Umbilical cord (tissue), 2 donors: Measurements from ENCODE around the gene PSMB11. TPM values are rescaled to one million over a fixed set of nuclear protein-coding genes. Genes with fewer than 3 reads are reported as not detected.
"Not testable (repeated sequence)": the region's sequence is repeated elsewhere in the genome, so short reads cannot be mapped to it uniquely, and the experiment has no call there.

ENCODE experiments used
- DNase-seq: peaks from one replicate; pipeline ENCODE4 v3.0.0-alpha.2; 2015; ENCODE audit warnings: low spot score
- total RNA-seq: library from RNA; depleted of rRNA; stranded (reverse); fragments of >200 nt; gene quantifications from one replicate; pipeline ENCODE4 v1.2.3, GENCODE V29; 2014; ENCODE audit warnings: low replicate concordance; ENCODE audit not compliant: insufficient read depth

PSMB11 gene, protein sequence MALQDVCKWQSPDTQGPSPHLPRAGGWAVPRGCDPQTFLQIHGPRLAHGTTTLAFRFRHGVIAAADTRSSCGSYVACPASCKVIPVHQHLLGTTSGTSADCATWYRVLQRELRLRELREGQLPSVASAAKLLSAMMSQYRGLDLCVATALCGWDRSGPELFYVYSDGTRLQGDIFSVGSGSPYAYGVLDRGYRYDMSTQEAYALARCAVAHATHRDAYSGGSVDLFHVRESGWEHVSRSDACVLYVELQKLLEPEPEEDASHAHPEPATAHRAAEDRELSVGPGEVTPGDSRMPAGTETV
- 2.2 TPM for total RNA-seq

DNA sequence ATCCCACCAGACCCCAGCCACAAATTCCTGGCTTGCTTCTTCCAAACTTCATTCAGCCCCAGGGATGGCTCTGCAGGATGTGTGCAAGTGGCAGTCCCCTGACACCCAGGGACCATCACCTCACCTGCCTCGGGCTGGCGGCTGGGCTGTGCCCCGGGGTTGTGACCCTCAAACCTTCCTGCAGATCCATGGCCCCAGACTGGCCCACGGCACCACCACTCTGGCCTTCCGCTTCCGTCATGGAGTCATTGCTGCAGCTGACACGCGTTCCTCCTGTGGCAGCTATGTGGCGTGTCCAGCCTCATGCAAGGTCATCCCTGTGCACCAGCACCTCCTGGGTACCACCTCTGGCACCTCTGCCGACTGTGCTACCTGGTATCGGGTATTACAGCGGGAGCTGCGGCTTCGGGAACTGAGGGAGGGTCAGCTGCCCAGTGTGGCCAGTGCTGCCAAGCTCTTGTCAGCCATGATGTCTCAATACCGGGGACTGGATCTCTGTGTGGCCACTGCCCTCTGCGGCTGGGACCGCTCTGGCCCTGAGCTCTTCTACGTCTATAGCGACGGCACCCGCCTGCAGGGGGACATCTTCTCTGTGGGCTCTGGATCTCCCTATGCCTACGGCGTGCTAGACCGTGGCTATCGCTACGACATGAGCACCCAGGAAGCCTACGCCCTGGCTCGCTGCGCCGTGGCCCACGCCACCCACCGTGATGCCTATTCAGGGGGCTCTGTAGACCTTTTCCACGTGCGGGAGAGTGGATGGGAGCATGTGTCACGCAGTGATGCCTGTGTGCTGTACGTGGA, at the start of gene PSMB11:
PSMB11 (plus strand) TSS at position 51 of the 804 bp plus-strand sequence; CDS start at position 65, 14 bp downstream.
- DNase-seq = no peak

DNA sequence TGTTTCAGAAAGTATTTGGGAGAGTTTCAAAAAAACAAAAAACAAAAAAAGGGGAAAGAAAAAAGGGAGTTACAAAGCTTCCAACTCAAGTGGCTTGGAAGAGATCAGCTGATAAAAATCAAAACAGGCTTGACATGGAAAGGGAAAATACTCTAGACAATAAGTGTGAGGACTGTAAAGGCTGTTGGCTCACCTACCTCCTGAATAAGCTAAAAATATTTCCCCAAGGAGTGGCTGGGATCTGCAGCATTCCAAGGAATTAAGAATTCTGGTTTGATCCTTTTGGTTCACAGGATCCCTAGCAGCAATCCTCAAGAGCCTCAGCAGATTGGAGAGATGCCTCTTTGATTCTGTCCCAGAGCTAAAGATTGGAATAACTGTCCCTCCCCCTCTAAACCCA, 48.5 kb upstream of the PSMB11 start:
- no peak for DNase-seq

DNA sequence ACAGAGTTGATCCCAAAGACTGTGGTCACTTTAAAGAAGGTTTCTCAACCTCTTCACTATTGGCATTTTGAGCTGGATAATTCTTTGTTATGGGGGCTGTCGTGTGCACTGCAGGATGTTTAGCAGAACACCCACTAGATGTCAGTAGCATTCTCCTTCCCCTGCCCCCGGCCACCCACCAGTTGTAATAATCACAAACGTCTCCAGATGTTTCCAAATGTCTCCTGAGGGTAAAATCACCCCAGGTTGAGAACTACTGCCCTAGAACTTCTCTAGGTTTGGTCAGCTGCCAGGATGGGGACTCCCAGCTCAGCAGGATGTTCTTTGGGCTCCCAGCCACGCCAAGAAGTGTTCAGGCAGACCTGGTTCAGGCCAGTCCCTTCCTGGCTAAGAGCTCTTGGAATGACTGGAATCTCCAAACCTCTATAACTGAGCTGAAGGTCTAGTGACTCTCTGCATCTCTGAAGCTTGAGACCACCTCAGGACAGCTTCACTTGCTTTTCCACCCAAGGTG, 47.2 kb upstream of the PSMB11 start:
- DNase-seq = peak; percentile 47

- DNase-seq = no peak
These were observed 46.0 kb upstream of the PSMB11 start for GRCh38 chr14:22995889-22996625.

GRCh38 chr14:22996768-22997654, 45.0 kb upstream of the PSMB11 start:
- peak; percentile 26 for DNase-seq

DNA sequence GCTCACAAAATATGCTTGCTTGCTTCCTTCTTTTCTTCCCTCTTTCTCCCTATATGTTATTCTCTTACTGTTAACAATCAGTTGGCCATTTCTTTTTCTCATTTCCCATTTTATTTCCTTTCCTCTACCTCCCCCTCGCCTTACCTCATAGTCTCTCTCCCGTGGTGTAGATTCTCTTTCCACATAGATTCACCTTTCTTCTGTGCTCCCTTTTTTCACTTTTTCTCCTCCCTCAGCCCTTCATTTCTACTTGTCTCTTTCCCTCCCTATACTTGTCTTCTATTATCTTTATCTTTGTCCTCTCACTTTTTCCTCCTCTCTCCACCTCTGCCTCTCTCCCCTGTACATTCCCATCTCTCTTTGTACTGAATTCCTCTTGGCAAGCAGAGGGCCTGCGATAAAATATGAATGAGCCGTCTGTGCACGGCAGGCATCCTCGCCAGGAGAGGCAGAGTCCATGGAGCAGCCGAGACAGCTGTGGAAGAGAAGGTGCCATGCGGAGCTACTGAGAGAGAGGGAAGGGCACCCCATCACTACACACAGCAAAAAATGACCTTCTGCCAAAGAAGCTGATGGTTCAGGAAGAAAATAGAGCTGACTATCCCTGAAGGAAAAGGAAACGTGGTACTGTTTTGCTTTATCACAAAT, 44.2 kb upstream of the PSMB11 start:
- DNase-seq = no peak

DNA sequence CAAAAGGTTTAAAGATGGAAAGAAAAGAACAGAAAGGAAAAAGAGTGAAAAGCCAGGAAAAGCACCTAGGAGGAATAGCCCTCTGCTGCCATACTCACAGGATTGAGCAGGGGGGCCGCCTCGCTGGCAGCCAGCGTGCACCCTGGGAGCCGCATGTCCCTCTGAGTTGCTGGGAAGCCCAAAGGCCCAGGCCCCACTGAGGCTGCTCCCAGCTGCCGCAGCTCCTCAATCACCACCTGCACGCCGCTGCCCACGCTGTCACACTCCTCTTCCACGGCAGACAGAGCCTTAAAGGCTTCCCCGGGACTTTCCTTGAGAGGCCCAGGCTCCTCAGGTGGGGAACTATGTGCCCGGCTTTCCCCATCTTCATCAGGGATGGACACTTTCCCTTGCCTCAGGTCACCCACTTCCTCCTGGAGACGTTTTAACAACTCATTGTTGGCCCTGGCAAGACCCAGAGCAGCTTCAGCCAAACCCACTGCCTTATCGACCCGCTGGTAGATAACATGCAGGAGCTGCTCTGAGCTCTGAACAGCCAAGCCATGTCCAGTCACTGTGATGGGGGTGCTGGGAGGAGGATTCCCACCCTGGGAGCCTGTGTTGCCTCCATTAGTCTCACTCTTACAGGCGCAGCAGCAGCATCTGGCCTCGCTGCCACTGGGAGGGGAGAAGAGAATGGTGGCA, 43.5 kb upstream of the PSMB11 start:
- no peak for DNase-seq

GRCh38 chr14:23000860-23001259, 41.2 kb upstream of the PSMB11 start:
- DNase-seq = no peak

DNA sequence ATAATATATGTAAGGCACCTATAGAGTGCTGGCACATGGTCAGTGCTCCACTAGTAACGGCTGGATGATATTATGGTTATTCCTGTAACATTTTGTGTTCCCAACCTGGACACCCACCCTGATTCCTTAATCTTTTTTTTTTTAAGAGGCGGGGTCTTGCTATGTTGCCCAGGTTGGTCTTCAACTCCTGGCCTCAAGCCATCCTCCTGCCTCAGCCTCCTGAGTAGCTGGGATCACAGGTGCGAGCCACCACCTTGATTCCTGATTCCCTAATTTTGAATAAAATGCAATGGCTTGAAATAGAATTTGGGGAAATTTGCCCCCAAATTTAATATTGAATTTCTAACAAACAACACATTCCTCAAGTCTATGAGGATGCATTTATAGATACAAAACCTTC, 39.4 kb upstream of the PSMB11 start:
- no peak for DNase-seq

GRCh38 chr14:23004274-23004673, 37.7 kb upstream of the PSMB11 start:
- not testable (repeated sequence) for DNase-seq

- DNase-seq = no peak
These were observed 36.4 kb upstream of the PSMB11 start for GRCh38 chr14:23005451-23006187.

DNA sequence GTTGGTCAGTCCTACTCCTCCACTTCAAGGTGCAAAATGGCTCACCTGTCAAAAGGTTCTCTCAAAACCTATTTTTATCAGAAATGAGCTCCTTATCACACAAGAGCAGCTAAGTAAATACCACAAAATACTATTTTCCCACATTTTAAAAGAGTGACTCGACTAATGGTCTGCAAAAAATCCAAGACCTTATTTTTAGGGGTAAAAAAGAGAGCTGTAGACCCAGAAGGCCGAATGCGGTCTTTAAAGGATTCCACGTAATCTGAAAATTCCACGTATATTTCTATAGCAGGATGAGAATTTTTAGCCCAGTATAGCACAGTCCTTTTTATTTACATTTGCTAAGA, 35.9 kb upstream of the PSMB11 start:
- DNase-seq = no peak

DNA sequence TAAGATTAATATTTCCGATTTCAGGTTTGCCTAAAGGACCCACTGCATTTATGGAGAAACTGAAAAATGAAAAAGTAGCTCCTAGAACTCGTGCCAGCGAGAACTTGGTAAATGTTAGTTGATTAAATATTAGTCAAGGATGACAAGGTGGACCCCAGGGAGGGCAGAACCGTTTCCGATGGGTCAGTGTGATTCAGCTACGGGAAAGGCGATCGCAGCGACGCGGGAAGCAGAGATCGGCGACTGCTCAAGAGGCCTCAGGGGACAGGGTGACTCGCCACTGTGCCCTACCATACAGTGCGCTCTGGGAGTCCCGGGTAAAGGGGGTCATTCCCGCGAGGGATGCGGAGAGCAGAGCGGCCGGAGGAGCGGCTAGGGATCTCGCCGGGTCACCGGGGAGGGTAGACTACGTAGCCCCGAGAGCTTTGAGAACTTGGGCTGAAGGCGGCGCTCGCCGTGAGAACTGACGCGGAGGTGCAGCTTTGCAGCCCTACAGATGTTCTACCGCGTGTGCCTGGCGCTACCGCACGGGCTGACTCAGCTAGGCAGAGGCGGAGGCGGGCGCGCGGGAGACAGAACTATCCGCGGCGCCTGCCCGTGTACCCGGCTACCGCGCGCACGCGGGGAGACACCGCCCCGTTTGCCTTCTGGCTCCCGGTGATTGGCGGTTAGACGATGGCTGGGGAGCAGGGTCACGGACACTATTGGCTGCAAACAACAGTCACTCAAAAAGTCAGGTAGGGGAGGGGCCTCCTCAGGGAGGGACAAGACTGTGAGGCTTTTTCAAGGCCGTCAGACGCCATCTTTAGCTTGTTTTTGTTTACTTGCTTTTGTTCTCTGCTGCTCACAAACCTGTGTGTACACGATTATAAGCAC, 35.2 kb upstream of the PSMB11 start:
- DNase-seq = peak; percentile 99

- no peak for DNase-seq
These were observed 33.2 kb upstream of the PSMB11 start for GRCh38 chr14:23008831-23009230.

DNA sequence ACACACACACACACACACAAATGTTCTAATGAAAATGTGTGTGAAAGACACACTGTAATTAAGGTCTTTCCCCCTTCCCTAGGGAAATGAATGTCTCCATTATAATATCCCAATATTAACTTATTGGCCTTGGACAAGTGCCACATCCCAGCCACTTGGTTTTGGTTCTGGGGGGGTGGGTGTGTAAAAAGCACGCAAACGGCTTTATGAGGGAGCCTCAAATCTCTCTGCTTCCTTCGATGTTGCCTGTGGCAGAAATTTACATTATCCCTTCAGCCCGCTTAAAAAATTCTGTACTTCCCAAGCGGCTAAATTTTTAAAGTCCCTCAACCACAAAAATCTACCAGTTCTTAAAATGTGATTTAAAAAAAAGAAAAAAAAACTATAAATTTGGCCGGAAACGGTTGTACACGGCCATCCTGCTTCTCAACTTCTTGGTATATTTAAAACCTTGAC, 32.5 kb upstream of the PSMB11 start:
- no peak for DNase-seq

DNA sequence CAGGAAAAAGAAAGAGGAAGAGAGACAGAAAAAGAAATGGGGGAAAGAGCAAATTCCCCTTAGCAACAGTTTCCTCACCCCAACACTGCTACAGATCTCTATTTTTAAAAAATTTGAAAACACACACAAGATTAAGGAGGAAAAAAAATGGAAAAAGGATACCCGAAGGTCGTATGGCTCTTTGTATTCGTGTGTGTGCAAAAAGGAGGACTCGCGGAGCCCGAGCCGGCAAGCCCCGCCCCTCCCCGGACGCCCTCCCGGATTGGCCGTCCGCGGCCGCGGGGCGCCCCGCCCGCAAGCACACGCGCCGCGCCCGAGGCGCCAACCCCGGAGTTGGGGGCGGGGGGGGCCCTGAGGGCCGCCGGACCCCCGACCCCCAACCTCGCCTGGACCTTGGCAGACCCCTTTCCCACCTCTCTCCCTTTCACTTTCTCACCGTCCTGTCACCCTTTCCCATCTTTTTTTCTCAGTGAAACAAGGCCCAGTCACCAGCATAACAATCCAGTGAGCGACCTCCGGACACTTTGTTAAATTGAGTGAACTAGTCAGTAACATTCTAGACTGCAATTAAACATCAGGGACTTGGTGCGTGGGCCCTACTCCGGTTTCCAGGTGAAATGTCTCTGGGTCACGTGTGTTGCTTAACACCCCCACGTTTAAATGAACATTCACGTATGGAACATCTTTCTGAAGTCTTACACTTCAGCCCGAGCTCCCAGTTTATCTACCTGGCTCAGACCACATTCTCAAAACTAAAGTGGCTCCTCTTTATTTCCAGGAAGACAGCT, 31.9 kb upstream of the PSMB11 start, which contains the start of gene C14orf93:
C14orf93 (minus strand) TSS at position 205 of the 788 bp plus-strand sequence. CDS start 11,120 bp downstream, outside the sequence.
- DNase-seq = peak; percentile 87
